ENCODE results near the gene STOML1.

- TF ChIP-seq CTCF (conservative IDR thresholded peaks at IDR 0.05) (no peak), ZFX (IDR thresholded peaks at IDR 0.05) (no peak)
These were observed 40.8 kb upstream of the STOML1 start for GRCh38 chr15:74032606-74033561.

Measured in C4-2B (cell line).